ENCODE data around the gene ATP8B1. TPM values are rescaled to one million over a fixed set of nuclear protein-coding genes. Genes with fewer than 3 reads are reported as not detected.
A peak's percentile ranks its signal among the peaks of the same experiment; 100 is the strongest.
"Not testable (repeated sequence)": the region's sequence is repeated elsewhere in the genome, so short reads cannot be mapped to it uniquely, and the experiment has no call there.

ATP8B1 gene
- total RNA-seq, 1 experiment from 2014 or later = 15.9 TPM

- H3K27me3 ChIP-seq (ENCODE audit: insufficient read depth, low read length); H3K9me3 ChIP-seq (ENCODE audit: control insufficient read depth in 1 of 2, insufficient read depth in 1 of 2, low read depth in 1 of 2, low read length in 2 of 2); H3K27ac ChIP-seq (ENCODE audit: low read depth, low read length); ATAC-seq; CTCF ChIA-PET; H3K36me3 ChIP-seq (ENCODE audit: control insufficient read depth in 1 of 2, insufficient read depth in 2 of 2, low read length in 2 of 2); H3K4me2 ChIP-seq (ENCODE audit: low read length); BruUV-seq (replicated peaks); H3K4me3 ChIP-seq (replicated peaks in 1 of 2; ENCODE audit: low read depth in 1 of 2, low read length in 2 of 2); RAD21 ChIA-PET (ENCODE audit: low non-redundant PET in 1 of 2, low total read pairs in 2 of 2, uncharacterized antibody in 2 of 2, unreplicated experiment in 2 of 2); H4K20me1 ChIP-seq (ENCODE audit: insufficient read depth); H3K9me2 ChIP-seq (ENCODE audit: insufficient read depth); intact Hi-C loops (cut with micrococcal nuclease); DNase-seq (ENCODE audit: low read depth, low spot score); POLR2A ChIA-PET; H3K79me2 ChIP-seq (ENCODE audit: insufficient read depth, low read length); H3K9ac ChIP-seq (ENCODE audit: low read length); H2AFZ ChIP-seq (ENCODE audit: low read depth, low read length, poor library complexity, severe bottlenecking): not testable (repeated sequence)
- peaks cover 13 to 17% of the 10 kb centered on the region in 2 experiments for H3K4me1 ChIP-seq (ENCODE audit: control insufficient read depth in 1 of 2, insufficient read depth in 2 of 2, low read length in 2 of 2)
Observed at GRCh38 chr18:57847431-57847830, 44.3 kb upstream of the ATP8B1 start.

- DNase-seq (ENCODE audit: low read depth, low spot score) = peak; percentile 26
- CTCF ChIA-PET = interaction anchor here (1.3 kb wide), 1 partner anchor 9 kb away, joined by 6 read pairs; no protein-coding TSS in a partner anchor
- intact Hi-C loops (cut with micrococcal nuclease) = no loop called here
Observed at GRCh38 chr18:57846258-57846657, 43.1 kb upstream of the ATP8B1 start.

More at GRCh38 chr18:57846258-57846657, 43.1 kb upstream of the ATP8B1 start:
- Histone ChIP-seq H3K27ac (ENCODE audit: low read depth, low read length) (peak overlapping the region; percentile 6; the same call in 1 of the 2 replicates), H3K79me2 (ENCODE audit: insufficient read depth, low read length) (no peaks in the 10 kb centered on the region), H3K36me3 (ENCODE audit: control insufficient read depth in 1 of 2, insufficient read depth in 2 of 2, low read length in 2 of 2) (no peaks in the 10 kb centered on the region), H4K20me1 (ENCODE audit: insufficient read depth) (no peaks in the 10 kb centered on the region), H3K4me3 (replicated peaks in 1 of 2; ENCODE audit: low read depth in 1 of 2, low read length in 2 of 2) (peak overlapping the region in 1 of 2 experiments; percentile 6; a peak in 1 of 4 replicates), H3K4me2 (ENCODE audit: low read length) (peak overlapping the region; percentile 62), H3K9me3 (ENCODE audit: control insufficient read depth in 1 of 2, insufficient read depth in 1 of 2, low read depth in 1 of 2, low read length in 2 of 2) (no peaks in the 10 kb centered on the region), H3K27me3 (ENCODE audit: insufficient read depth, low read length) (no peaks in the 10 kb centered on the region), H3K9me2 (ENCODE audit: insufficient read depth) (no peaks in the 10 kb centered on the region), H3K4me1 (ENCODE audit: control insufficient read depth in 1 of 2, insufficient read depth in 2 of 2, low read length in 2 of 2) (peaks cover 13 to 17% of the 10 kb centered on the region in 2 experiments), H3K9ac (ENCODE audit: low read length) (no peak overlapping the region), H2AFZ (ENCODE audit: low read depth, low read length, poor library complexity, severe bottlenecking) (peak overlapping the region; percentile 75)
- TF ChIP-seq MAX (IDR thresholded peaks at IDR 0.05) = no peak
- 0 out of 2 replicates have a peak, but pooled peaks have one; percentile 3 for TF ChIP-seq RAD21 (IDR thresholded peaks at IDR 0.05; ENCODE audit: low read depth)
- peak; percentile 39; the same call in 1 of the 2 replicates for TF ChIP-seq JUND (IDR thresholded peaks at IDR 0.05)
- peak; percentile 13; the same call in 1 of the 2 replicates for TF ChIP-seq SP1 (IDR thresholded peaks at IDR 0.05; ENCODE audit: low read depth)
- no peak for TF ChIP-seq YY1 (IDR thresholded peaks at IDR 0.05; ENCODE audit: extremely low read depth, insufficient replicate concordance, low read depth, low read length)
- no peak for TF ChIP-seq ATF3 (IDR thresholded peaks at IDR 0.05)
- TF ChIP-seq FOSL1 (IDR thresholded peaks at IDR 0.05; ENCODE audit: low read depth) = peak; percentile 46; the same call in 1 of the 2 replicates
- TF ChIP-seq CTCF (IDR thresholded peaks at IDR 0.05 in 2 of 3, conservative IDR thresholded peaks at IDR 0.05 in 1 of 3; ENCODE audit: borderline replicate concordance in 1 of 3, insufficient read depth in 1 of 3, low read depth in 2 of 3, low read length in 2 of 3) = no peak
- no peak for TF ChIP-seq POLR2AphosphoS5 (IDR thresholded peaks at IDR 0.05; ENCODE audit: low read depth, low read length)
- TF ChIP-seq ZNF274 (IDR thresholded peaks at IDR 0.05; ENCODE audit: low read depth, low read length) = no peak
- peak; percentile 94 for ATAC-seq
- no TSS peak for BruUV-seq (replicated peaks)
- ChIA-PET POLR2A (interaction anchor here (1.0 kb wide), 2 partner anchors 8 to 9 kb away, joined by 3 read pairs; no protein-coding TSS in a partner anchor), RAD21 (ENCODE audit: low non-redundant PET in 1 of 2, low total read pairs in 2 of 2, uncharacterized antibody in 2 of 2, unreplicated experiment in 2 of 2) (no interaction called here)

Measured in HCT116 (cell line).